Right atrium auricular region (tissue), 2 donors: ENCODE results near the gene HHLA2. TPM values are rescaled to one million over a fixed set of nuclear protein-coding genes. Genes with fewer than 3 reads are reported as not detected.
"Not testable (repeated sequence)": the region's sequence is repeated elsewhere in the genome, so short reads cannot be mapped to it uniquely, and the experiment has no call there.

ENCODE experiments used
- DNase-seq: peaks from one replicate; pipeline ENCODE4 v3.0.0-alpha.2; 2019; ENCODE audit warnings: low spot score
- H3K27ac ChIP-seq, 2 donors: fragments of 200-600 bp; sonication (generic); 1 replicate in 1 of 2; 2 replicates in 1 of 2; pipeline ENCODE4 v1.5.1; 2016 to 2019
- H3K27me3 ChIP-seq, 2 donors: fragments of 200-600 bp; sonication (generic); one replicate each; pipeline versions ENCODE4 v1.5.1 to v1.6.0; 2017 to 2019
- H3K36me3 ChIP-seq: fragments of 200-600 bp; sonication (generic); one replicate; pipeline ENCODE4 v1.5.1; 2016
- H3K4me1 ChIP-seq, 2 donors: fragments of 200-600 bp; sonication (generic); one replicate each; pipeline versions ENCODE4 v1.5.1 to v1.6.0; 2017 to 2019
- H3K4me3 ChIP-seq, 2 donors: fragments of 200-600 bp; sonication (generic); 1 replicate in 1 of 2; 2 replicates in 1 of 2; pipeline ENCODE4 v1.5.1; 2017 to 2019; ENCODE audit warnings: mild to moderate bottlenecking in 1 of 2, moderate library complexity in 1 of 2
- H3K9me3 ChIP-seq, 2 donors: fragments of 200-600 bp; sonication (generic); one replicate each; pipeline ENCODE4 v1.5.1; 2019
- total RNA-seq, 2 donors: library from RNA; depleted of rRNA; stranded (reverse); fragments of >200 nt; gene quantifications; one replicate each; pipeline ENCODE4 v1.1.0, GENCODE V29; 2016
- TF ChIP-seq, protein P1 (sequence below), 2 donors: fragments of 200-600 bp; sonication (generic); IDR thresholded peaks; one replicate each; pipeline ENCODE4 v1.5.1; 2019; ENCODE audit warnings: antibody characterized with exemption in 2 of 2

The HHLA2 gene
- total RNA-seq, 2 donors from 2014 or later, result not detected

- TF ChIP-seq, protein P1, sequence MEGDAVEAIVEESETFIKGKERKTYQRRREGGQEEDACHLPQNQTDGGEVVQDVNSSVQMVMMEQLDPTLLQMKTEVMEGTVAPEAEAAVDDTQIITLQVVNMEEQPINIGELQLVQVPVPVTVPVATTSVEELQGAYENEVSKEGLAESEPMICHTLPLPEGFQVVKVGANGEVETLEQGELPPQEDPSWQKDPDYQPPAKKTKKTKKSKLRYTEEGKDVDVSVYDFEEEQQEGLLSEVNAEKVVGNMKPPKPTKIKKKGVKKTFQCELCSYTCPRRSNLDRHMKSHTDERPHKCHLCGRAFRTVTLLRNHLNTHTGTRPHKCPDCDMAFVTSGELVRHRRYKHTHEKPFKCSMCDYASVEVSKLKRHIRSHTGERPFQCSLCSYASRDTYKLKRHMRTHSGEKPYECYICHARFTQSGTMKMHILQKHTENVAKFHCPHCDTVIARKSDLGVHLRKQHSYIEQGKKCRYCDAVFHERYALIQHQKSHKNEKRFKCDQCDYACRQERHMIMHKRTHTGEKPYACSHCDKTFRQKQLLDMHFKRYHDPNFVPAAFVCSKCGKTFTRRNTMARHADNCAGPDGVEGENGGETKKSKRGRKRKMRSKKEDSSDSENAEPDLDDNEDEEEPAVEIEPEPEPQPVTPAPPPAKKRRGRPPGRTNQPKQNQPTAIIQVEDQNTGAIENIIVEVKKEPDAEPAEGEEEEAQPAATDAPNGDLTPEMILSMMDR (IDR thresholded peaks at IDR 0.05), result no peak
- no peak overlapping the region for H3K27ac ChIP-seq
- H3K27me3 ChIP-seq, result no peaks in the 10 kb centered on the region
- no peaks in the 10 kb centered on the region for H3K36me3 ChIP-seq
- no peaks in the 10 kb centered on the region for H3K9me3 ChIP-seq
- no peaks in the 10 kb centered on the region for H3K4me1 ChIP-seq
- no peak for DNase-seq
- no peak overlapping the region for H3K4me3 ChIP-seq
These were observed 62.7 kb downstream of the HHLA2 start for GRCh38 chr3:108359011-108359410.

DNA sequence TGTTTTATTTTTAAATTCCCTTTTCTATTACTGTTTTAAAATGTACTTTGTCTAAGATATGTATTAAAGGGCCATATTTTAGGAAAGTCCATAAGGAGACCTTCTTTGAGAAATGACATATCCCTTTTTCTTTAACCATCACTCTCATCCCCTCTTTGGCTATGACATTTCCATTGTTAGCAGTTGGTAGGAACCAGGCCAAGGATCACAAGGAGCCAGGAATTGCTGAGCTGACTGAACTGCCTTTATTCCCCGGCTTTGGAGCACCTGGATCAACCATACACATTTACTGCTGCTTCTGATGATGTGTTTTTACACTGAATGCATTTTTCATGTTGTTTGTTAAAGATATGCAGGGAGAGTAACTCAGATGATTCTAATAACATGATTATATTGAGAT lies 79.7 kb downstream of the HHLA2 start:
- no peaks in the 10 kb centered on the region for H3K4me1 ChIP-seq
- H3K27ac ChIP-seq, result no peak overlapping the region
- TF ChIP-seq, protein P1 (IDR thresholded peaks at IDR 0.05), result no peak
- H3K4me3 ChIP-seq, result no peak overlapping the region
- H3K27me3 ChIP-seq, result no peaks in the 10 kb centered on the region
- H3K36me3 ChIP-seq, result no peaks in the 10 kb centered on the region
- DNase-seq, result no peak
- no peaks in the 10 kb centered on the region for H3K9me3 ChIP-seq

DNA sequence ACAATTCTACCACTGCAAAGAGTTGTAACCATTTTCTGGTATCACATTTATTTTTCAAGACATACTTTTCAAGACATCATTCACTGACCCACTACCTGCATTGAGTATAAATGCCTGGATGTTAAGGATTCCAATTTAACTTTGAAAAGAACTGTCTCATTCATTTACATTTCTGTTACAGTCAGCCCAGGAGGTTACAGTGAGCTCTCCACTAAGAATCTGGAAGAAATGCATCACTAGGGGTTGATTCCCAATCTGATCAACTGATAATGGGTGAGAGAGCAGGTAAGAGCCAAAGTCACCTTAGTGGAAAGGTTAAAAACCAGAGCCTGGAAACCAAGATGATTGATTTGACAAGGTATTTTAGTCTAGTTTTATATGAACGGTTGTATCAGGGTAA lies 81.0 kb downstream of the HHLA2 start:
- DNase-seq, result no peak
- no peaks in the 10 kb centered on the region for H3K4me1 ChIP-seq
- H3K9me3 ChIP-seq, result no peaks in the 10 kb centered on the region
- H3K27ac ChIP-seq, result no peak overlapping the region
- TF ChIP-seq, protein P1 (IDR thresholded peaks at IDR 0.05), result no peak
- no peak overlapping the region for H3K4me3 ChIP-seq
- H3K36me3 ChIP-seq, result no peaks in the 10 kb centered on the region
- no peaks in the 10 kb centered on the region for H3K27me3 ChIP-seq

GRCh38 chr3:108378153-108378951 lies 82.0 kb downstream of the HHLA2 start:
- H3K36me3 ChIP-seq, result no peaks in the 10 kb centered on the region
- DNase-seq, result no peak
- no peaks in the 10 kb centered on the region for H3K27me3 ChIP-seq
- H3K27ac ChIP-seq, result no peak overlapping the region
- TF ChIP-seq, protein P1 (IDR thresholded peaks at IDR 0.05), result no peak
- no peaks in the 10 kb centered on the region for H3K4me1 ChIP-seq
- no peaks in the 10 kb centered on the region for H3K9me3 ChIP-seq
- no peak overlapping the region for H3K4me3 ChIP-seq

GRCh38 chr3:108378952-108379342 lies 82.6 kb downstream of the HHLA2 start:
- H3K4me1 ChIP-seq, H3K4me3 ChIP-seq, H3K36me3 ChIP-seq, H3K9me3 ChIP-seq, H3K27me3 ChIP-seq, H3K27ac ChIP-seq, DNase-seq: not testable (repeated sequence)

- Histone ChIP-seq H3K9me3 (no peaks in the 10 kb centered on the region), H3K27ac (no peak overlapping the region), H3K27me3 (no peaks in the 10 kb centered on the region), H3K36me3 (no peaks in the 10 kb centered on the region), H3K4me3 (no peak overlapping the region), H3K4me1 (no peaks in the 10 kb centered on the region)
- DNase-seq, result no peak
- TF ChIP-seq, protein P1 (IDR thresholded peaks at IDR 0.05), result no peak
These were observed 83.9 kb downstream of the HHLA2 start for GRCh38 chr3:108380128-108380795.
